ENCODE results near the gene DGKB.

Gene DGKB

GRCh38 chr7:14858866-14859265 is 43.7 kb downstream of the DGKB start:
- DNase-seq = no peak

- no peak for DNase-seq
Observed at GRCh38 chr7:14858410-14858809, 44.1 kb downstream of the DGKB start.

- no peak for DNase-seq
Observed at GRCh38 chr7:14855033-14855794, 47.3 kb downstream of the DGKB start.

- no peak for DNase-seq
Observed at GRCh38 chr7:14854471-14854870, 48.1 kb downstream of the DGKB start.

DNA sequence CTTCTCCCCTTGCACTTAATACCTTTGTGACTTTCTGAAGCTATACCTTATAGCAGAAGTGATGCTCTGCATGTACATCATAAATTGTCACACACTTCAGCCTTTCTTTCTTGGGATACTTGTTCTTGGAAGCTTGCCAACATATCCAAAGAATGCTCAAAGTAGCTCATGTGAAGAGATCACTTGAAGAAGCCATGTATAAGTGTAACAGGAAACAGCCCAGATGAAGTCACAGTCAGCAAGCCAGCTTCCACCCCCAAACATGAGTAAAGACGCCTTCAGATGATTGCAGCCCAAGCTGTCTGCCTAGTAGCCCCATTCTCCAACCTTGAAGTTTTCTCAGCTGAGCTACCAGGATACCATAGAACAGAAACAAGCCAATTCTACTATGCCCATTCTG is 50.9 kb downstream of the DGKB start:
- no peak for DNase-seq

DNA sequence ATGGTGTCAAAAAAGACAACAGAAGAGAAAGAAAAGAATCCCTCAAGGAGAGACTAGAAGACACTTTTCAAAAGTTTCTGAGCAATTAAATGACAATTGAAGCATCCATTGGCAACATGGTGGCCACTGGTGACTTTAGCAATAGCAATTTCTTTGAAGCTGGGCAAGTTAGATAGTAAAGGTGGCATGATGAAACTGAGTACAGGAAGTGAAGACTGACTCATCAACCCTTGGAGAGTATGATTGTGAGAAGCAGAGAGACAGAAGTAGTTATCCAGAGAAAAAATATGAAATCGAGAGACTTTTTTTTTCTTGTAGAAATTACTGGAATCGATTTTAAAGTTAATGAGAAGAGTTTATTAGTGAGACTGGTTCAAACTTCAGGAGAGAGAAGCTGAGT is 52.5 kb downstream of the DGKB start:
- DNase-seq = no peak

DNA sequence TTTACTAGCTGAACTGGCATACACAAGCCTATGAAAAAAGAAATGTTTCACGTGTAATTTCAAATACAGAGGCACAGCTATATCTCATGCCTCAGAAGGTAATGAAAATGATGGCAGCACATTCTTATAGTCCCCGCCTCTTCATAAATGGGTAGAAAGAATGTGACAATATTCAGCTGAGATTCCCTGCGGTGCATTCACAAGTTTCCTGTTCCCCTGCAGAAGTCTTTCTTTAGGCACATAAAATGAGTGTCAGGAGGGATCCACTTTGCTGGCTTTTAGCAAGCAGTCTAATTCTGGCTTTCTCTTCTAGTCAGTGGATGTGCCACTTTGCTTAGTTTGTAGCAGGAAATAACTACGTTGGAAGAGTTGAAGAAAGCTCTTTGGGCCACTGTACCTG is 56.1 kb downstream of the DGKB start:
- no peak for DNase-seq

- no peak for DNase-seq
Observed at GRCh38 chr7:14843755-14844154, 58.8 kb downstream of the DGKB start.

DNA sequence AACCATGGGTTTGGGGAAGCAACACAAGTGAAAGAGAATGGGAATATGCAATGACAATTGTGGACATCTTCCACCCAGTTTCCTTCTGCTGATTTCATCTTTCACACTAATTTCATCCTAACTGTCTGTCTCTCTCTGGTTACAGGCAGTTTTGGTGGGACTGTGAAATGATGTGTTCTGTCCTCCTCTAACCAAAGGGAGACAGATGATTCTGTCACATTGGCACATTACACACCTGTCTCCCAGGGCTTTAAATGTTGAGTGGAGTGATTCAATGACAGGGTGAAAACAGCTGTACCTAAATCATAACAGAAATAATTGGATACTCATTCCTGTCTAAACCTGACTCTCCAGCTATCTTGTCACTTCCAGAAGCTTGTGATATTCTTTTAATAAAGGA is 60.0 kb downstream of the DGKB start:
- no peak for DNase-seq

DNA sequence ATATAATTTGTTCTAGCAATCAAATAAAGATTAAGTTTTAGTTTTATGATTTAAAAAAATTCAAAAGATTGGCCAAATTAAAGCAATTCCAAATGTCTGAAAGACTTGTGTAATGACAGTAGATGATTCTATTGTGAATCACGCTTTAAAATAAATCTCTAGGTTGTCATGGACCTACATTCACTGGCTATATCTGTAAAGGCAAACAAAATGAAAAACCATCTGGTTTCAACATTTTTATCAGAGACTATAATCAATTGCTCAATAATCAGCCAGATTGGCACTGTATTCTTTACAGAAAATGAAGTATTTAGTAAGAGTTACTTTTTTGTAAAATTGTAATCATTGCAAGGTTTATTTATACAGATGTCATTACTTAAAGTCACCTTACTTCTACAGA is 60.7 kb downstream of the DGKB start:
- DNase-seq = no peak

GRCh38 chr7:14841086-14841485 is 61.5 kb downstream of the DGKB start:
- DNase-seq = no peak

- DNase-seq = no peak
Observed at GRCh38 chr7:14839307-14839706, 63.2 kb downstream of the DGKB start.

GRCh38 chr7:14837216-14837615 is 65.3 kb downstream of the DGKB start:
- no peak for DNase-seq

- peak; percentile 65 for DNase-seq
Observed at GRCh38 chr7:14836571-14837189, 65.9 kb downstream of the DGKB start.

GRCh38 chr7:14836006-14836405 is 66.5 kb downstream of the DGKB start:
- no peak for DNase-seq

DNA sequence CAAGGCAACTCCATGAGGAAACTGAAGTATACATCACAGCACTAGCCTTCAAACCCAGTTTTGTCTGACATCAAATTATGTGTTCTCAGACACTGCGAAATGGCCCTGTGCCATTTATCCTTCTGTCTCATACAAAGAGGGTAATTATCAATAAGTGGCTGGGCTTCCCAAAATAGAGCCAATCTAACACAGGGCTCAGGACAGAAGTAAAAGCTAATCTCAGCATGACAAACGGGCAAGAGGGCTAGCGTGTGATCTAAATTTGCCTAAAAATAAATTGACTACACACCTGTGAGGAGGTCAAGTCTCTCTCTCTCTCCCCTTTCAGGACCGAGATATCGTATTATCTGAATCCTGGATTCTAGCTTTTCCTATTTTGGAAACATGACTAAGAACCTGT is 67.2 kb downstream of the DGKB start:
- DNase-seq = no peak

DNA sequence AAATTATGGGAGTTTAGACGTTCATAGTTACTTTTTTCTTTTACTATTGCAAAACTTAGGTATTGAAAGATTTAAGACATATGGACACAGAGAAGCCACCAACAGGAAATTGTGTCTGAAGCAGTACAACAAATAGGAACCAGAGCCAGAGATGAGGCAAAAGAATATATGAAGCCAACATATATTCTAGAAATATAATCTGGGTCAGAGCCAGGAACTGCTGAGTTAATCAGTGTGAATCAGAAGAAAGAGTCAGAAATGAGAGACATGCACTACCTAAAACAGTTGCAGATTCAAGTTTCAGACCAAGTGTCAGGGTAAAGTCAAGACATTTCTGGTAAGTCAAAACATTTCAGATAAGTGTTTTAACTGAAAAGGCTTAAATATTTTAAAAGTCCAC is 67.7 kb downstream of the DGKB start:
- DNase-seq = peak; percentile 15

DNA sequence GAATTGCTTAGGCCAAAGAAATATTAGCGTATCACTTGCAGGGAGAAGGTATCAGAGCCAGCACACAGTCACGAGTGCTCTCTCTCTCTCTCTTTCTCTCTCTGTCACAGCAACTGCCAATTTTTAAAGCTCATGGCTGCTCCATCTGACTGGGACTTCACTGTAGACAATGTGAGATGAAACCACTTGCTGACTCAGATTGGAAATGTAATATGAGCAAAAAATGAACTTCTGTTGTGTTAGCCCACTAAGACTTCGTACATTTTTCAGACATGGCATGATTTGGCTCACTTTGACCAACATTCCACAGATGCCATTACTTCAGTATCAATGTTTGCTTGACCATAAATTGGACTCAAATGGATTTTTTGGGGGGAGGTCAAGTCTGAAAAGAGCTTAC is 68.1 kb downstream of the DGKB start:
- DNase-seq = no peak

DNA sequence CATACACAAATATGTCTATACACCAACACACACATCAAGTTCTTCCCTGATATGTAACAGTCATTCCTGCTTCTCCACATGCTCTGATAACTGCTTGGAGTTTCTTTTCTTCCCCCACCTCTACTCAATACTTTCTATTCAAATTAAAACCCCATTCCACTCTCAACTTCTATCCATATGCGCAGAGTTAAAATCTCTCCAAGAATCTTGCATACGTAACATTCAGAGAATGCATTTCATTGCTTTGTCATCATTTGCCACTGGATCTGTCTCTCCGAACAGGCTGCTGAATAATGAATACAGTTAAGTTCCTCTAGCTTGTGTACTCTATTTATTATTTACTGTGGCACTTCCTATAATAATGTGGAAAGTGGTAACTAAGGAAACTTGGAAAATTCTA is 68.8 kb downstream of the DGKB start:
- no peak for DNase-seq

DNA sequence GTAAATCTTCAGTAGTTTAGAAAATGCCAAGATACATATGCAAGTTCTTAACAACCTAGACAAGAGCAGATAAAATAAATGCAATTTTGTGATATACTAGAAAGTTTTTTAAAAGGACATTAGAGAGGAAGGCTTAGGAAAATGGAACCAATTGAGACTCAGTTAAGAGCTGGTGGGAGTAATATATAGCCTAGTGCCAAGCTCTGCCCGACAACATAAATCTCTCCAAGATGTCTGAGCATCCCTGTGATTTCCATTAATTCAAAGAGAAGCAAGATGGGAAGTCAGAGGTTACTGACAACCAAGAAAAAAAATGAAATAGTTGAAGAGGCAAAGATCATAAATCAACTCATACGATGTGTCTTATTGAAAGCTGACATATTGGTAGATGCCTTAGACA is 74.5 kb downstream of the DGKB start:
- no peak for DNase-seq

- DNase-seq = no peak
Observed at GRCh38 chr7:14826426-14826825, 76.1 kb downstream of the DGKB start.

DNA sequence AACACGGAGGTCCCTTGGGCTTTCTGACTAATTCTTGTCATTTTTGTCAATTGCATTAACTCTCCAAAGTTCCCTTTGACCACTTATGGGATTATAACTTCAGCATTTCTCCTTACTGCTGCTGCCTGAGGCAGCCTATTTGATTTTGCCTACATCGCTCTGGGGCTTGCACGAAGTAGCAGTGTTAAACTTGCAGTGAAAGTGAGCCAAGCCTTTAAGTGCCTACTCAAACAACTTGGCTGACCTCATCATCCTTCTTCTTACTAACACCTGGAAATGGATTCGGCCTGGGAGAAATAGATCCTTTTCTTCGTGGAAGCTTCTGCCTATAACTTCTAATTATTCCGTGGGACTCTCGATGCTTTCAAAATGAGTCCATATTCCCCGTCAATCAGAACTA is 76.6 kb downstream of the DGKB start:
- no peak for DNase-seq

DNA sequence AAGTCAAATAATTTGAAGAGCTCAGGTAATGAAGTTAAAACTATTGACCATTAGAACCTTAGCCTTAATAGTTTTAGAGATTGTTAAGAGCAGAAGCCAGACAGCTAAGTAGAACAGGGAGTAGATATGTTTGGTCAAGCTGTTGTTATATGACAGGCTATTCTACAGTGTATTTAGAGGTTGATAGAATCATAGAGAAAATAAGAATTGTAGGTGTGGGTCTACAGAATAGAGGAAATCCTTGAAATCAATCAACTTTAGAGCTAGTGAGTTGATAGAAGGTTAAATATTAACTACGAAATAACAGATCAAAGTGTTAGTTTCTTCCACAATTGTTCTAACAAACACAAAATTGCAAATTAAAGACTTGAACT is 80.1 kb downstream of the DGKB start:
- DNase-seq = no peak

DNA sequence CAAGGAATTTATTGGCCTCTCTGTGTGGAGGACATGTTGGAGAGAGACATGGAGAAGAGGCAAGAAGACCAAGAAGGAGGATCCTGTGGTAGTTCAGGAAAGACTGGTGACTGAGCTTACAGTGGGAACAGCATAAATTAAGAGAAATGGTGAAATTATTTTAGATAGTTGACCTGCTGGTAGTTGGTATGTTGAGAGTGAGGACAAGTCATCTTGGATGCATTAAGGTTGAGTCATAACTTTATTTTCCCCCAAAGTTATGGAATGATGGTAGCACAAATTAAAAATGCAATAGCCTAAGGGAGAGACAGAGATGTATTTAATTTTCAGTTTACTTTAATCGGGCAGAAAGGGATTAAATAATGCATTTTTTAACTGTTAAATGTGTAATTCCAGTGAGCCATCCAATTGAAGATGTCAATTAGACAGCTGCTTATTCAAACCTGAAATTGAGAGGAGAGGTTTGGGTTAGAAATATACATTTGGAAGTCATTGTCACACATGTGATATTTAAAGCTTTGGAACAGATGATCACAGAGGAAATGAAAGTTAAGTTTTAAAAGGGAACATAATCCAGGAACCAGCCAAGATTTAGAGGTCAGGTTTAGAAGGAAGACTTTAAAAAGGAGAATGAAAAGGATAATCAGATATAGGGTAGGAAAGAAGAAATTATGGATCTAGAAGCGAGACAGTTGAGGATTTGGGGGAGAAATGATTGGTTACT is 80.6 kb downstream of the DGKB start:
- DNase-seq = no peak
